GM21447 (cell line): ENCODE results near the gene RPS6KA2.
"Not testable (repeated sequence)": the region's sequence is repeated elsewhere in the genome, so short reads cannot be mapped to it uniquely, and the experiment has no call there.

Source experiments
- ATAC-seq: cut with Tn5 transposase; IDR thresholded peaks from one replicate; pipeline ENCODE4 v1.9.1; 2021; ENCODE audit not compliant: unreplicated experiment

RPS6KA2 gene

DNA sequence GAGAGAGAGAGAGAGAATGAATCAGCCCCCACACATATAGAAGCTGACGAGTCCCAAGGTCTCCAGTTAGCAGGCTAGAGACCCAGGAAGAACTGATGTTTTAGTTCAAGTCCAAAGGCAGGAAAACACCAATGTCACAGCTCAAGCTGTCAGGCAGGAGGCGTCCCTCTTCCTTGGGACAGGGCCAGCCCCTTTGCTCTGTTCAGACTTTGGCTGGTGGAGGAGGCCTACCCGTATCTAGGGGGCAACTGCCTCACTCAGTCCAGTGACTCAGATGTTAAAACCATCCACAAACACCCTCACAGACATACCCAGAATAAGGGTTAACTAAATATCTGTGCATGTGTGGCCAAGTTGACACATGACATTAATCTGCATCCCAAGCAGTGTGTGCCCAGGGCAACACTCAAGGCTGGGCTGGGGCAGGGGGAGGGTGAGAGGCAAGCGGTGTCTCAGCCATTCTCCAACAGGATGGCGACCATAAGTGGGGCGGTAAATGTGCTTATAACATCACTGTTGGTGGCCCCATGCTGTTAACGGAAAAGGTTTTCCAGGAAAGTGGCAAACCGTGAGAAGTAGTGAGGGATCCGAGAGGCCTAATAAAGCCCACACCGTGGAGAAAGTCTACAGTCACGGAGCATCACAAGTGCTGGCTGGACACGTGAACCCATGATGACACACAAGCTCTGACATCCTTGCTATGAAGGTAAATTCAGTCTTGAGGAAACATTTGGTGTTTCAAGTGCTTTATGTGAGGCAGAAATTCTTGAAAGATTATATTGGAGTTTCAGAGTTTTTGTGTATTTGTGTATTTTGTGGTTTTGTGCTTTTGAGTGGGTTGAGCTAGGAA, 68.7 kb downstream of the RPS6KA2 start:
- ATAC-seq: no peak

DNA sequence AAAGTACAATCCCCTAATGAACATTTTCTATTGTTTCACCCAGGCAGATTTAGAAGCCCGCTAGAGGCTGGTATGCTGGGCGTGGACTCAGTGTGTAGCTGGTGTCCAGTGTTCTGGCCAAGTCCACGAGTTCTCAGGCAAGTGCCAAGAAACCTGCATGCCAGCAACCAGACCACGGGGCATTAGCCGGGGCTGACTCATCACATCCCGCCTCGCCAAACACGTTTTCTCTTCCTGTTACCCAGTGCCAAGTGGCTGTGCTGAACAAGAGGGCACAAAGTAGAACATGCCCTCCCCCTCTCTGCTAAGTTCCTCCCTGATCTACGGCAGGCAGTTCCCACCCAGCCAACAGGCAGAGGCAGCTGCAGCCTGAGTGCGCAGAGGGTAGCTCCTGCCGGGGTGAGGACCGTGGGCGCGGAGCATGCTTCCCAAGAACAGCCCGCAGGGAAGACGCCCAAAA, 70.2 kb downstream of the RPS6KA2 start:
- no peak for ATAC-seq

DNA sequence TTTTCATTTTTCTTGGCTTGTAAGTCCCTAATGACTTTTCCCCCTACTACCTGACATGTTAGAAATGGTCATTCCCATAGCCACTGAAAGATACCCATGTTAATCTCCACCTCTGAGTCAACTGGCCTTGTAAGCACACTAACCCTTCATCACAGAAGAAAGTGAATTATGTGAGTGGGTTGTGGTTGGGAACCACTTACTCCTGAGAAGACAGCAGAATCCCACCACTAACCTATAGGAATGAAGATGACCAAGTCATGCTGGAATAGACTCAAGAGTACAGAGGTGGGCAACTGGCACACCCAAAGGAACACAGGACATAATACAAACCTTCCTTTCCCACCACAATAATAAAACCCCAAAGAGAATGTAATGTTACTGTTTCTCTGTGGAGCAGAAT, 70.7 kb downstream of the RPS6KA2 start:
- no peak for ATAC-seq

DNA sequence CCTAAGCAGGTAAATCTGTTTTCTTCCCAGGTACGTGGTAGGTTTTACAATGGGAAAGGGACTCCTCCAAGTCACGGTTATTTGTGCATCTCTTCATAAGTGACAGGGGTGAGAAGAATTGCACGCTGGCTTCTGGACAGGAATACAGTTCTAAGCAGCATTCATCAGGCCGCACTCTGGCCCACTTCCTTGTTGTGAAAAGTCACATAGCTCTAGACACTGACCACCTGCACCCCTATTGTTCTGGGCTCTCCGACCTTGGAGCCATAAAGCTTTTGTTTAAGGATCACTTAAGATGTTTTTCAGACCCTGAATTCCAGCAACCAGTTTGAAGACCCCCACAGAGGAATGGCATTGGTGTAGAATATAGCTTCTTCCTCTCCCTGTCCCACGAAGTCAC, 72.0 kb downstream of the RPS6KA2 start:
- no peak for ATAC-seq

DNA sequence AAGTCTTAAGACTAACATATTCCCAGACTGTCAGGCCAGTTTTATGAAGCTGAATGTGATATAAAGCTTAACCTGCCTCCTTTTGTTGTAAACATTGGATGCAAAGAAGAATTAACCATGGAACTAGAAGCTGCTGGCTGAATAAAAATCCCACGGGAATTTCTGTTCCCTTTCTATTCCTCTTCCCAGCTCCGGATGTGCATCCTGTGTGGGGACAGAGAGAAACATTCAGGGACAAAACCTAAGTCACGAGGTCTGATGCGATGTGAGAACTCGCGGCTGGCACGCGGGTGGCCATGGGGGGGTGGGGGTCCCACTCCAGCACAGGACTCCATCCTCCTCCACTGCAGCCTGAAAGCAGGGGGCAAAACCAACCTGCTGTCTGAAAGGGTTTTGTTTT, 72.7 kb downstream of the RPS6KA2 start:
- no peak for ATAC-seq

DNA sequence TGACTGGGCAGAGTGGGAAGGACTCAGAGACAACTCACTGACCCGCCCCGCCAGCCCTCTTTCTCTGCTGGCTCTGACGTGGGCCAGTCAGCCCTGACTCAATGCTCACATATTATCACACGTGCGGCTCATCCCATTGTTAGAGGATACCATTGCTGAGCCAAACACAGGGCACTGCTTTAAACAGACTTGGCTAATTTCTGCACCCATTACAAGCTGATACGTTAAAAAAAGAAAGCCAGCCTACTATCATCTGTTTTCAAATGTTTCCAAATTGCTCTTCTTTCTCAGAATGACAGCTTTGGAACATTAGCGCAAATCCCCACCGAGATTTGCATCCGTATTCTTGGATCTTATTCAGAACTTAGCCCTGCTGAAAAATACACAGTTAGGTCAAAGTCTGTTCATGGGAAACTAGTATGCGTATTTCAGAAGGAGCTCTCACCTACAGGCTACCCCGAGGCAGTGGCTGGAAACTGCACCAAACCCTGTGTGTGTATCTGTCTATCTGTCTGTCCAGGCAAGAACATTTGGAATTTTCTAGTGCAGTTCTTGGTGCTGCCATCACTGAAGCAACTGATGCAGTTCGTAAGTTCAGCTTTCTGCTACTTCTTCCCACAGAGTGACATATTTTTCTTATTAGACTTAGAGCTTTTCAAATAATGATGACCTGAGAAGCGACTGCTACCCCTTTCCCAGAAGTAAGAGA, 73.3 kb downstream of the RPS6KA2 start:
- no peak for ATAC-seq

DNA sequence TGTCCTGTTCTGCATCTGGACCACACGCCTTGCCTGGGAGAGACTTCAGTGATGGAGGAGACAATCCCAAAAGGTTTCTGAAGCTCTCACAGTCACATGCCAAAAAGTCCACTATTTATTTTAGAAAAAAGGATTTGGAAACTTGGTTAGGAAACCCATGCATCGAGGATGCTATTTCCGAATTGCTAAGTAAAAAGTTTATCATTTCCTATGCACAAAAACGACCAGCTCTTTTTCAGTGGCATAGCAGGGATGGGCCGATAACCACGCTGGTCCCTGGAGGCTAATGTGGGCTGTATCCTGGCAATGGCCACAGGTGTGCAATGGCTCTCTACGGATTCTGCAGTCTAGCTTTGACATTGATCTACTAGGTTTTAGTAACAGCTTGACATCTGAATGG, 74.5 kb downstream of the RPS6KA2 start:
- no peak for ATAC-seq

DNA sequence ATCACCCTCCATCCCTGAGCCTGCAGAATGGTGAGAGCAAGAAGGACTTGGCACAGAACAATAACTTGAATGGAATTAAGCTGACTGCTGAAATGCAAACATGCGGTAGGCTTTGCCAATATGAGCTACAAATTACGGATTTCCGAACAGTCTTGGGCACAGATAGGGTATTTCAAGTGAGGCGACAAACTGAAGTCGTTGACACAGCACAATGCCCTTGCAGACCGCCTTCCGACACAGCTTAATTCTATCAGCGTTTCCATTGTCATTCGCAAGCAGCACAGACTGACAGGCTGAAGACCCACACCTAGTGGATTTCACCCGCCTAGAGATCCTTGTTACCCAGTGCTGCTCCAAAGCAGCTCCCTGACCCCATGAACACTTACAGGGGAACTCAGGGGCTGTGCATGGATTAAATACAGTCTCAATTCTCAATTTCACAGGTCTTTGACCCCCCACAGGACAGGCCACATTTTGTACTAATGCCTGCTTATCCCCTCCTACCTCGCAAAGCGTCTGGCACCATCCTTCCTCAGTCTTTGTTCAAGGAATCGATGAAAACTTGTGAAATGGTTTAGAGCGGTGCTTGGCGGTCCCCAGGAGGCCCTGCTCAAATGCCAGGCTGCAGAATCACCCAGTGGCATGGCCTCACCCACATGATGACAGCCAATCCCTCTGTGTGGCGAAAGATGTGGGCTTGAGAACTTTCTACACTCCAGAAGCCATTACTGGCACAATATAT, 75.1 kb downstream of the RPS6KA2 start:
- no peak for ATAC-seq

DNA sequence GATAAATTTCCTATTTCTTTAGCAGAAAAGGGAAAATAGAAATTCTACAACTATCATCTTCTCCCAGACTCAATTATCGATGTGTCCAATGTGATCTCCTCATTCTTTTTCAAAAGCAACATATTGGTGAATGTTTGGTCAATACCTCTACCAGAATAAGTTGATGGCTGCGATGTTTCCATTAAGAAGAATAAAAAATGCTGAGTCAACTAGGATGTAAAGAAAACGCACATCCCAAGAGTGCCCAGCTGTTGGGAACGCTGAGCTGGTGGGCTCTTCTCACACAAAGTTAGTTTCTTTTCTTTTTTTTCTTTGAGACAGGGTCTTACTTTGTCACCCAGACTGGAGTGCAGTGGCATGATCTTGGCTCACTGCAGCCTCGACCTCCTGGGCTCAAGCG, 80.4 kb downstream of the RPS6KA2 start:
- ATAC-seq: no peak

DNA sequence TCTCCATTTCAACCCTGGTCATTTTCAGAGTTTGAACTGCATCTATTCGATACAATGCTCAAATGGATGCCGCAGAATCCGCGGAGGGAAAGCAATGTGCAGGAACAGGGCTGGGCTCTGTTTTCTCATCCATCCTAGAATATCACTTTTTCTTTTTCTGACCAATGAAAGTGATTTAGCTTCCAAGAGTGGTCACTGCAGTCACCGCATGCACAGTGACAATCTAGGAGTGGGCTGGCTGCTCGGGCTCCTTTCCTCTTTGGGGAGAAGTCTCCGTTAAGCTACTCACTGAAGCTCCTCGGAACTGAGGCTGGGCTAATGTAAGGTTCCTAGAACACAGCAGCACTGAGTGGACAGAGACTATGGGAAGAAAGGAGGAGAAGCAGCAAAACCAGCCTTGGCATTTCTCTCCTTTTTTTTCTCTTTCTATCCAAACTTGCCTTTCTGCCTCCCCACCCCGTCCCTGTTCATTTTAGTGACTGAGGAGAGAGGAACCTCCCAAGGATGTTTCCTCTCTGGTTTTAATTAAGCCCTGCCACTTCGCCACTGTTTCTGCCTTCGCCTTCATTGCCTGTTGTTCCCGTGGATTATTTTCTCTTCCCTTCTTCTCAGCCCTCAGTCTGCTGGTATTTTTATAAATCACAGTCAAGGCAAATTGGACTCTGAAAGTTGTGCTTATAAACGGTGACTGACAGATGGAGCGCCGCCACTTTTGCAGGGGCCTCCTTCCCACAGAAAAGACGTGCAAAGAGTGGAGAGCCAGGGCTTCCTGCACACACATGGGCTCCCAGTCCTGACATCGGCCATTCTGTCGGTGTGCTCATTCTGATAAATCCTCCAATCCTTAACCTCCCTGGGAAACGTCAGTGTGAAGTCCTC, 81.7 kb downstream of the RPS6KA2 start:
- ATAC-seq: no peak

DNA sequence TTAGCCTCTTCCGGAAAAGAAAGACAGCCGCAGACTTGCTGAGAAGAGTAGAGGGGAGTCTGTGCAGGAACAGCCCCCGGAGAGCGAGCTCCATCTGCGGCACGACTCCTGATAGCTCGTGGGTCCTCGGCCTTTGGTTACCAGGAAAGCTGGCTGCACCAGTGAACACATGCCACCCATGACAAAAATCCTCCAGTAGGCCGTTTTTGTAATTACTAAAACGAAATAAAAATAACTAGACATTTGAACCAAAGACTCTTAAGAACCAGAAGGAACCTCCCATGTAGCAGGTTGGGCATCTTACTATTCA, 82.8 kb downstream of the RPS6KA2 start:
- ATAC-seq: no peak

DNA sequence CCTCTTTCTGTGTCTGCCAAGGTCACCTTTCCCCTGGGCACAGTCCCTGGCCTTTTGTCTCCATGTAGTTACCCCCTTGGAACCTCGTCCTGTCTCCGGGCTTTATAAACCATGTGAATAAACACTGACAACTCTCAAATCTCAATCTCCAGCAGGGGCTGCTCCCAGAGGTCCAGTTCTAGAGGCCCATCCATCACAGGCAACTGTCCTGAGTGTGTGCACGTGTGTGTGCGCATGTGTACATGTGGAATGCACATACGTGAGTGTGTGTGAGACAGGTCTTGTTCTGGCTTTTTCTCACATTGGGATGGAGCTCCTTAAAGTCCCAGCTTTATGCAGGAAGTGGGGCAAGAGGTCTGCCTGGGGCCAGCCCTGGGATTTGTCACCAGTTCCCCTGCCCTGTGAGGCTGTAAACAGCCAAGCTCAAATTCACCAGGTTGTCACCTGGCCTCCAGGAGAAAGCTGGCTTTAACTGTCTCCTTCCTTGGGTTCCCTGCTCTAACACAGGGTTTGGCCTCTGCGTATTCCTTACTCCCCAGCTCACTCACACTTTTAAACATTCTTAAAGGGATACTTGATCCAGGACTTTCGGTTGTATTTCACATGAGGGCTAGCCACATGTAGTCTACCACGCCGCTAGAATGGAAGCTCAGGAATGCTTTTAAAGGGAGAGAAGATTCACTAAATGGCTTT, 83.3 kb downstream of the RPS6KA2 start:
- ATAC-seq: no peak

DNA sequence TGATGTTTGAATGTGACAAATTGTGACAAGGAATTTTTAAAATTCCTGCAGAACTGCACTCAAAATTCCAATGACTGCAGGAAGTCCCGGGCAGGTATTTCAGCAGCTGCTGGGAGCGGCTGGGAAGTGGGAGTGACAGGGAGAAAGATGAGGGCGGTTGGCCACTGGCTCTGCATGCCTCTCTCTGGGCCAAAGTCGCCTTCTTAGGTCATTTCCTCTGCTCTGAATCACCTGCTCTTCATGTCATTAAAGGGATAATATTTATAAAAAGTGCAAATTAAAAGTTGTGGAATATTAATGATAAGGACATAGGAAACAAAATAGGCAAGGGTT, 84.5 kb downstream of the RPS6KA2 start:
- no peak for ATAC-seq

DNA sequence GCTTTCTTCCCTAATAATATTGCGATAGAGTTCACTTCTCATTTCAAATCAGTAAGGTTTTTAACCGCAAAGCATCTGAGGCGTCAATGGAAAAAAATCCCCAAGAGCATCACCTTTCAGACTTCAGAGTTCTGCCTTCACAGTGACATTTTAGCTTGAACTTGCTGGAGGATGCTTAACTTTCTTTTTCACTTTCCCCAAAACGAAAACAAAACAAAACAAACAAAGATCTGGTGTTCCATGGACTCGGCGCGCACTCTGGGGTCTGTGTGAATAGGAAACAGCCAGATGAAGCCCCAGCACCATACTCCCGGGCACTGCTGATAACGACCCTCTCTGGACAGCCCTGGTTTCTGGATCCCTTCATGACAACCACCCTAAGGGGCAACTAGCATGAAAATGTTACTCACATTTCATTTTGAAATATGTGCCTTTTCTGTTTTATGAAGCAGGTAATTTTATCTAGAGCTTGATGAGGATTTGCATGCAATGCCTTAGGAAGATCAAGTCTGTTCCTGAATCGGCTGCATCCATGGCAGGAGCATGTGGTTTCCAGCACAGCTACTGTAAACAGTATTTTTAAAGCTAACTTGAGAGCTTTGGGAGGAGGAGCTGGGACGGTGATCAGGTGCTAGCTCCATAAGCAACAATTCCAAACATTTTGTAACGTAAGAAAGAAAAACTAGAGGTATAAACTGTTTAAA, 85.0 kb downstream of the RPS6KA2 start:
- ATAC-seq: peak; percentile 43

DNA sequence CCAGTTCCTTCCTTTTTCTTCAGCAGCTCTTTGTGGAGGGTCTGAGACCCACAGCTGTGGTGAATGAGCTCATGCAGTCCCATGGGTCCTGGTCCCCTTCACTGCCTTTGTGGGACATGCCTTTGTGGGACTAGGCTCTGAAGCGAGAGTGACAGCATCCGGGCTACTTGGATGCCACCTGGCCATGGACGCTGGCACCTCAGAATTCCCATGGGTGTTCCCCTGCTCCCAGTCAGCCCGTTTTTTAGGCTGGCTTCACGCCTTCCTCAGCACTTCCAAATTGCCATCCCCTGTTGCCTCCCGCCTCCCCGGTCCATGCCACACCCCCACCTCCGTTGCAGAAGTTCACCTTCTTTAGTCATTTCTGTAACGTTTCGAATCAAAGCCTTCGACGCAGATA, 85.7 kb downstream of the RPS6KA2 start:
- ATAC-seq: peak; percentile 36

DNA sequence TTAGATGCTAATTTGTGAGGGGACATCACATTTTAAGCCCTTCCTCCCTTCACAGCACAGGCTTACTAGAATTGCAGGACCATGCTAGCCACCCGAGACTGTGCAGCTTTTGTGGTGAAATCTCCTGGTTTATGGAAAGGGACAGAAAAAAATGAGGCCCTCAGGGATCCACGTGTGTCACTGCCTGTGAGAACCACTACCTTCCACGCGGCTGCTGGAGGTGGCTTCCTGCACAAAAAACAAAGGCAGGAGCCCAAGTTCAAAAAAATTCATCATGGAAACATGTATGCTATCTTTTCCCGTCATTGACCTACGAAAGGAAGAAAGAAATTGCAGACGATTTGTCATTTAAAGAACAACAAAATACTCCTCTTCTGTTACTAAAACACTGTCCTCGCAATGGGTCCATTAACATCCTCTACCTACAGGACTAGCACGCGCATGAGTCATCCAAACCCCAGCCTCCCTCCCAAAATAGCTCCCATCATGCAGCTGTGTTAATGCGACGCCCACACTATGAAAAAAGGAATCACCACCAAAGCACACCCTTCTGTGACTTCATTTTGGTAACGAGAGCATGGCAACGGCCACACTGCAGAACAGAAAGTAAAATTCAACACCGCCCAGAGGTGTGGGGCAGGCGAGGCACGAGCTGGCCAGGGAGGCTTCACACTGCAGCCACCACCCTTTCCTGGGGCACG, 86.3 kb downstream of the RPS6KA2 start:
- peak; percentile 96 for ATAC-seq

DNA sequence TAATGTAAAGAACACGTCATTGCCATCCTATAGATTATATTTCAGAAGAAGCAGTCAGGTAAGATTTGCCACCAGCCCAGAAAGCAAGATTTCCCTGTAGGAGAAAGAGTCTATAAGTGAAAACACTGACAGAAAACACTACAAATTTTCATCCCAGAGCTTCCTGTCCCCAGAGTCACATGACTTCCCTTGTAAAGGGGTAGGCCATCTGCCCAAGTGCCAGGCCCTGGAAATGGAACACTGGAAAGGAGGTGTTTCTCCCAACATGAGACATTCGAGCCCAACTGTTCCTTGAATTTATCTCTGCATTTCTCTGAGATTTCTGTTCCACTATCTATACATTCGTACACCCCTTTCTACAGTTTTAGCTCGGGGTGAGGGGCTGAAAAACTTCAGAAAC, 87.5 kb downstream of the RPS6KA2 start:
- no peak for ATAC-seq

DNA sequence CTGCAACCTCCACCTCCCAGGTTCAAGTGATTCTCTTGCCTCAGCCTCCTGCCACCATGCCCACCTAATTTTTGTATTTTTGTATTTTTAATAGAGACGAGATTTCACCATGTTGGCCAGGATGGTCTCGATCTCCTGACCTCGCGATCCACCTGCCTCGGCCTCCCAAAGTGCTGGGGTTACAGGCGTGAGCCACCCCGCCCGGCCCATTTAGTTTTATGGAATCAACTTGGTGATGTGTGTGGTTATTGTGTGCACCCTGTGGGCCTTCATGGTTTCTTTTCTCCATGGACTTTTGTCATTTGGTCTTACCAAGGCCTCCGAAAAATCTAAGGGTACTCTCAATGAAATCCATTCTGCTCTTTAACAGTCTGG, 88.1 kb downstream of the RPS6KA2 start:
- not testable (repeated sequence) for ATAC-seq

DNA sequence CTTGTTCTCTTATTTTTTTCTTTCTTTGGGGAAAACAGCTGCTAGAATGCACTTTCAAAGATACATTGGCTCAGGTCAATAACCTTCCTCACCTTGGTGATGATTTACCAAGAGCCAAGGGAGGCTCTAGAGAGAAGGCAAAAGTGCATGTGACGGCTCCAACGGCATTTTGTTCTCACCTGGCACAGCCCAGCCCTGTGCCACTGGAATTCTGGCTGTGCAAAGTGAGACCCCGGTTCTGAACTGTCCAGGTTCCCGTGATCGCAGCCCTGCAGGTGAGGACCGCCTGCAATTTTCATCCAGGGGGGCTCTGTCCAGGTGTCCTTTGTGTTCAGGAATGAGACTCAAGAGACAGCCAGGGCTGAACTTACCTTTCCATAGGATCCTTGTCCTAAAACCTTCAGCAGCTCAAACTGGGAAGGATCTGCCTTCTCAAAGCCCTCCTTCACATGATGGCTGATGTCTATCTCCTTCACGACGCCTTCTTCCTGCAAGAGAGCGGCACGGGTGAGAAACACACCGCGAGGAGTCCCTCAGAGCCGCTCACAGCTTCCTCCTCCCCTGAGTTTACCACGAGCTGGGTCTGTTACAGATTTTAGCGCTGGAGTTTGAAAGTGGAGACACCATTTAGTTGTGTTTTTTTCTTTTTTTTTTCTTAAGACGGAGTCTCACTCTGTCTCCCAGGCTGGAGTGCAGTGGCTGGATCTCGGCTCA, 88.6 kb downstream of the RPS6KA2 start:
- no peak for ATAC-seq
